Hepatocyte (in vitro differentiated cells): ENCODE results near the gene MYO1D. TPM values are rescaled to one million over a fixed set of nuclear protein-coding genes. Genes with fewer than 3 reads are reported as not detected.

Experiments used
- DNase-seq: peaks from one replicate; pipeline ENCODE4 v3.0.0-alpha.2; 2016; ENCODE audit warnings: low spot score
- H2AFZ ChIP-seq: fragments of 200-600 bp; sonication (generic); 2 replicates; pipeline ENCODE4 v1.6.0; 2016; ENCODE audit warnings: antibody characterized with exemption, mild to moderate bottlenecking
- H3K27ac ChIP-seq: fragments of 200-600 bp; sonication (generic); 2 replicates; pipeline ENCODE4 v1.5.1; 2016; ENCODE audit warnings: mild to moderate bottlenecking
- H3K27me3 ChIP-seq: fragments of 200-600 bp; sonication (generic); 2 replicates; pipeline ENCODE4 v1.6.1; 2016
- H3K36me3 ChIP-seq: fragments of 200-600 bp; sonication (generic); replicated peaks from 2 replicates; pipeline ENCODE4 v1.5.1; 2016; ENCODE audit warnings: low read depth; ENCODE audit not compliant: insufficient read depth
- H3K4me1 ChIP-seq: fragments of 200-600 bp; sonication (generic); 2 replicates; pipeline ENCODE4 v1.5.1; 2016; ENCODE audit warnings: mild to moderate bottlenecking, moderate library complexity; ENCODE audit not compliant: insufficient read depth
- H3K4me2 ChIP-seq: fragments of 200-600 bp; sonication (generic); 2 replicates; pipeline ENCODE4 v1.6.0; 2016
- H3K4me3 ChIP-seq: fragments of 200-600 bp; sonication (generic); 2 replicates; pipeline ENCODE4 v1.5.1; 2016; ENCODE audit warnings: mild to moderate bottlenecking
- H3K79me2 ChIP-seq: fragments of 200-600 bp; sonication (generic); 2 replicates; pipeline ENCODE4 v1.6.0; 2017; ENCODE audit warnings: mild to moderate bottlenecking
- H3K9me2 ChIP-seq: fragments of 200-600 bp; sonication (generic); replicated peaks from 2 replicates; pipeline ENCODE4 v1.6.0; 2017; ENCODE audit warnings: mild to moderate bottlenecking; ENCODE audit not compliant: insufficient read depth
- H3K9me3 ChIP-seq: fragments of 200-600 bp; sonication (generic); 2 replicates; pipeline ENCODE4 v1.5.1; 2016; ENCODE audit warnings: low read depth, mild to moderate bottlenecking
- H4K20me1 ChIP-seq: fragments of 200-600 bp; sonication (generic); 2 replicates; pipeline ENCODE4 v1.6.0; 2016; ENCODE audit warnings: mild to moderate bottlenecking; ENCODE audit not compliant: insufficient read depth, poor library complexity, severe bottlenecking
- EZH2 ChIP-seq: fragments of 200-600 bp; sonication (generic); IDR thresholded peaks from 2 replicates; pipeline ENCODE4 v1.6.1; 2016; ENCODE audit warnings: antibody characterized with exemption, mild to moderate bottlenecking, borderline replicate concordance
- EZH2phosphoT487 ChIP-seq: fragments of 200-600 bp; sonication (generic); IDR thresholded peaks from one replicate; pipeline ENCODE4 v1.6.1; 2018; ENCODE audit warnings: antibody characterized with exemption, mild to moderate bottlenecking, low read depth, moderate library complexity; ENCODE audit not compliant: unreplicated experiment, severe bottlenecking
- WGBS: methylation state at CpG from one replicate; pipeline ENCODE4 v1.1.6; 2016; ENCODE audit warnings: low lambda C conversion rate; ENCODE audit errors: missing lambda C conversion rate; 5-methylcytosine and 5-hydroxymethylcytosine counted together
- polyA plus RNA-seq: library from polyadenylated mRNA; unstranded; fragments of >200 nt; fragmentation: Nextera tagmentation; extraction: Ambion mirVana; gene quantifications from 2 replicates; pipeline ENCODE4 v1.2.1, GENCODE V29; 2016
- total RNA-seq: library from RNA; depleted of rRNA; stranded (reverse); fragments of >200 nt; gene quantifications from 2 replicates; pipeline ENCODE4 v1.2.3, GENCODE V29; 2014
- TF ChIP-seq, protein P1 (sequence below): fragments of 200-600 bp; sonication (generic); IDR thresholded peaks from 2 replicates; pipeline ENCODE4 v1.5.1; 2016; ENCODE audit warnings: antibody characterized with exemption, mild to moderate bottlenecking; ENCODE audit not compliant: poor library complexity

Gene MYO1D
- total and polyA plus RNA-seq, 2 experiments from 2014 or later = 36.2 to 89.0 TPM

DNA sequence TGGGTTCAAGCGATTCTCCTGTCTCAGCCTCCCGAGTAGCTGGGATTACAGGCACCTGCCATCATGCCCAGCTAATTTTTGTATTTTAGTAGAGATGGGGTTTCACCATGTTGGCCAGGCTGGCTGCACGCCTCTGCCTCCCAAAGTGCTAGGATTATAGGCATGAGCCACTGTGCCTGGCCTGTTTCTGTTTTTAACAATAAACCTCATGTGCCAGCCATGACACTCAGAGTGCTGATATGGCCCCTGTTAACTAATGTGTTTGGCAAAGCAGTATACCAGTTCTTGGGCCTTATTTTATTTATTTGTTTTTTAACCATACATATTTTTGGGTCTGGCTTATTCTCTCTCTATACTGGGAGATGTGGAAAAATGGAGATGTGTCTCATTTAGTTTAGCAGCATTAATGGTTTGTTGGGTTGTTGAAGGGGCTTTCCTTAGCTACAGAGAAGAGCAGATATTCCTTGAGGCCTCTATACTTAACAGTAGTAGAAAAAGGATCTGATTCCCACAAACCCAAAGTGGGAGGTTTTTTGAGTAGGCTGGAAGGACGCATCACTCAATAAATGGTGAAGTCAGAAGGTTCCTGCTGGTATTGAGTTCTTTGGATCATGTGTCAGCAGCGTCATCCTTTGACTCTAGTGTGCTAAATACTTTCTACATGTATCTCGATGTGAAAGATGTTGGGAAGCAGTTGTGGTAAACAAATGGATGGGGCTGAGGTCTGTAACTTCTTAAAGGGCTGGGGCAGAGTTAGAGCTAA, 406.3 kb downstream of the MYO1D start:
- DNase-seq = no peak
- 98% methylated on average over 6 of the region's 6 CpGs for WGBS
- H3K4me3 ChIP-seq = no peak overlapping the region
- no peaks in the 10 kb centered on the region for H3K27me3 ChIP-seq
- H2AFZ ChIP-seq = no peak overlapping the region
- peaks cover 8% of the 10 kb centered on the region for H3K79me2 ChIP-seq
- no peaks in the 10 kb centered on the region for H3K9me3 ChIP-seq
- TF ChIP-seq EZH2phosphoT487 = no peak
- TF ChIP-seq, protein P1, sequence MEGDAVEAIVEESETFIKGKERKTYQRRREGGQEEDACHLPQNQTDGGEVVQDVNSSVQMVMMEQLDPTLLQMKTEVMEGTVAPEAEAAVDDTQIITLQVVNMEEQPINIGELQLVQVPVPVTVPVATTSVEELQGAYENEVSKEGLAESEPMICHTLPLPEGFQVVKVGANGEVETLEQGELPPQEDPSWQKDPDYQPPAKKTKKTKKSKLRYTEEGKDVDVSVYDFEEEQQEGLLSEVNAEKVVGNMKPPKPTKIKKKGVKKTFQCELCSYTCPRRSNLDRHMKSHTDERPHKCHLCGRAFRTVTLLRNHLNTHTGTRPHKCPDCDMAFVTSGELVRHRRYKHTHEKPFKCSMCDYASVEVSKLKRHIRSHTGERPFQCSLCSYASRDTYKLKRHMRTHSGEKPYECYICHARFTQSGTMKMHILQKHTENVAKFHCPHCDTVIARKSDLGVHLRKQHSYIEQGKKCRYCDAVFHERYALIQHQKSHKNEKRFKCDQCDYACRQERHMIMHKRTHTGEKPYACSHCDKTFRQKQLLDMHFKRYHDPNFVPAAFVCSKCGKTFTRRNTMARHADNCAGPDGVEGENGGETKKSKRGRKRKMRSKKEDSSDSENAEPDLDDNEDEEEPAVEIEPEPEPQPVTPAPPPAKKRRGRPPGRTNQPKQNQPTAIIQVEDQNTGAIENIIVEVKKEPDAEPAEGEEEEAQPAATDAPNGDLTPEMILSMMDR = no peak
- no peak for TF ChIP-seq EZH2
- H4K20me1 ChIP-seq = no peaks in the 10 kb centered on the region
- H3K27ac ChIP-seq = no peak overlapping the region
- no peaks in the 10 kb centered on the region for H3K36me3 ChIP-seq
- H3K4me2 ChIP-seq = no peak overlapping the region
- no peaks in the 10 kb centered on the region for H3K4me1 ChIP-seq
- H3K9me2 ChIP-seq = no peaks in the 10 kb centered on the region

DNA sequence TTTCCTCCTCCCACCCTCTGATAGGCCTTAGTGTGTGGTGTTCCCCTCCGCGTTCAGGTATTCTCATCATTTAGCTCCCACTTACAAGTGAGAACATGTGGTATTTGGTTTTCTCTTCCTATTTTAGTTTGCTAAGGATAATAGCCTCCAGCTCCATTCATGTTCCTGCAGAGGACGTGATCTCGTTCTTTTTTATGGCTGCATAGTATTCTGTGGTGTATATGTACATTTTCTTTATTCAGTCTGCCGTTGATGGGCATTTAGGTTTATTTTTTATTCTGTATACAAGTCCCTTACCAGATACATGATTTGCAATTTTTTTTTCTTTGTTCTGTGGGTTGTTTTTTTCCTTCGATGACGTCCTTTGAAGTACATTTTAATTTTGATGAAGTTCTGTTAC, 409.0 kb downstream of the MYO1D start:
- H2AFZ ChIP-seq = no peak overlapping the region
- TF ChIP-seq EZH2 = no peak
- TF ChIP-seq, protein P1 = no peak
- peaks cover 4% of the 10 kb centered on the region for H4K20me1 ChIP-seq
- H3K27me3 ChIP-seq = no peaks in the 10 kb centered on the region
- no peaks in the 10 kb centered on the region for H3K4me1 ChIP-seq
- WGBS = 95% methylated on average over 7 of the region's 7 CpGs
- H3K79me2 ChIP-seq = peaks cover 10% of the 10 kb centered on the region
- no peak overlapping the region for H3K27ac ChIP-seq
- no peak overlapping the region for H3K4me3 ChIP-seq
- no peak overlapping the region for H3K4me2 ChIP-seq
- H3K9me3 ChIP-seq = no peaks in the 10 kb centered on the region
- H3K9me2 ChIP-seq = no peaks in the 10 kb centered on the region
- DNase-seq = no peak
- no peaks in the 10 kb centered on the region for H3K36me3 ChIP-seq

DNA sequence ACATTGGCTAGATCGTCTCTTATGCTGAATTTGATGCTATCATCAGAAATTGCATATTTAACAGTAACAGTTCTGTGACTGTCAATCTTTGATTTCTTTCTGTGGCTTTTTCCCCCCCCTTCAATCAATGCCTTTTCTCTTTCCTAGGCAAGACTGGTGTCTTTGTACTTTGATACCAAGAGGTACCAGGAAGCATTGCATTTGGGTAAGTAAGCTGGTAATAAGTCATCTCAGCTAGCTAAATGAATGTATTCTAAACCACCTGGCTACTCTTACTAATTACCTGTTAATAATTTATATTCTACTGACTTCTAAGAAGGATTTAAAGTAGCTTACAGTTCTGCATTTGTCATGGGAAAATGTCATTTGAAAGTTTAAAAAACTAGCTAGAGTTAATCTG, 412.6 kb downstream of the MYO1D start:
- H3K27me3 ChIP-seq = no peaks in the 10 kb centered on the region
- no peak for DNase-seq
- H3K36me3 ChIP-seq = no peaks in the 10 kb centered on the region
- no peaks in the 10 kb centered on the region for H3K9me2 ChIP-seq
- H3K79me2 ChIP-seq = peaks cover 24% of the 10 kb centered on the region
- TF ChIP-seq EZH2phosphoT487 (no peak), EZH2 (no peak)
- TF ChIP-seq, protein P1 = no peak
- H3K9me3 ChIP-seq = no peaks in the 10 kb centered on the region
- H3K27ac ChIP-seq = no peak overlapping the region
- no peaks in the 10 kb centered on the region for H3K4me1 ChIP-seq
- H2AFZ ChIP-seq = no peak overlapping the region
- H3K4me3 ChIP-seq = no peak overlapping the region
- no peak overlapping the region for H3K4me2 ChIP-seq
- WGBS = 87% methylated on average over 1 of the region's 1 CpG
- peaks cover 13% of the 10 kb centered on the region for H4K20me1 ChIP-seq
